GM19099 (cell line): ENCODE results near the gene ZC3H13.

Source experiments
- POLR2A ChIP-seq: IDR thresholded peaks from 3 replicates; pipeline ENCODE4 v1.6.1; 2011; ENCODE audit warnings: low read depth; ENCODE audit not compliant: insufficient read length; ENCODE audit errors: extremely low read depth

Gene ZC3H13, protein sequence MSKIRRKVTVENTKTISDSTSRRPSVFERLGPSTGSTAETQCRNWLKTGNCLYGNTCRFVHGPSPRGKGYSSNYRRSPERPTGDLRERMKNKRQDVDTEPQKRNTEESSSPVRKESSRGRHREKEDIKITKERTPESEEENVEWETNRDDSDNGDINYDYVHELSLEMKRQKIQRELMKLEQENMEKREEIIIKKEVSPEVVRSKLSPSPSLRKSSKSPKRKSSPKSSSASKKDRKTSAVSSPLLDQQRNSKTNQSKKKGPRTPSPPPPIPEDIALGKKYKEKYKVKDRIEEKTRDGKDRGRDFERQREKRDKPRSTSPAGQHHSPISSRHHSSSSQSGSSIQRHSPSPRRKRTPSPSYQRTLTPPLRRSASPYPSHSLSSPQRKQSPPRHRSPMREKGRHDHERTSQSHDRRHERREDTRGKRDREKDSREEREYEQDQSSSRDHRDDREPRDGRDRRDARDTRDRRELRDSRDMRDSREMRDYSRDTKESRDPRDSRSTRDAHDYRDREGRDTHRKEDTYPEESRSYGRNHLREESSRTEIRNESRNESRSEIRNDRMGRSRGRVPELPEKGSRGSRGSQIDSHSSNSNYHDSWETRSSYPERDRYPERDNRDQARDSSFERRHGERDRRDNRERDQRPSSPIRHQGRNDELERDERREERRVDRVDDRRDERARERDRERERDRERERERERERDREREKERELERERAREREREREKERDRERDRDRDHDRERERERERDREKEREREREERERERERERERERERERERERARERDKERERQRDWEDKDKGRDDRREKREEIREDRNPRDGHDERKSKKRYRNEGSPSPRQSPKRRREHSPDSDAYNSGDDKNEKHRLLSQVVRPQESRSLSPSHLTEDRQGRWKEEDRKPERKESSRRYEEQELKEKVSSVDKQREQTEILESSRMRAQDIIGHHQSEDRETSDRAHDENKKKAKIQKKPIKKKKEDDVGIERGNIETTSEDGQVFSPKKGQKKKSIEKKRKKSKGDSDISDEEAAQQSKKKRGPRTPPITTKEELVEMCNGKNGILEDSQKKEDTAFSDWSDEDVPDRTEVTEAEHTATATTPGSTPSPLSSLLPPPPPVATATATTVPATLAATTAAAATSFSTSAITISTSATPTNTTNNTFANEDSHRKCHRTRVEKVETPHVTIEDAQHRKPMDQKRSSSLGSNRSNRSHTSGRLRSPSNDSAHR (N-terminal part only)

DNA sequence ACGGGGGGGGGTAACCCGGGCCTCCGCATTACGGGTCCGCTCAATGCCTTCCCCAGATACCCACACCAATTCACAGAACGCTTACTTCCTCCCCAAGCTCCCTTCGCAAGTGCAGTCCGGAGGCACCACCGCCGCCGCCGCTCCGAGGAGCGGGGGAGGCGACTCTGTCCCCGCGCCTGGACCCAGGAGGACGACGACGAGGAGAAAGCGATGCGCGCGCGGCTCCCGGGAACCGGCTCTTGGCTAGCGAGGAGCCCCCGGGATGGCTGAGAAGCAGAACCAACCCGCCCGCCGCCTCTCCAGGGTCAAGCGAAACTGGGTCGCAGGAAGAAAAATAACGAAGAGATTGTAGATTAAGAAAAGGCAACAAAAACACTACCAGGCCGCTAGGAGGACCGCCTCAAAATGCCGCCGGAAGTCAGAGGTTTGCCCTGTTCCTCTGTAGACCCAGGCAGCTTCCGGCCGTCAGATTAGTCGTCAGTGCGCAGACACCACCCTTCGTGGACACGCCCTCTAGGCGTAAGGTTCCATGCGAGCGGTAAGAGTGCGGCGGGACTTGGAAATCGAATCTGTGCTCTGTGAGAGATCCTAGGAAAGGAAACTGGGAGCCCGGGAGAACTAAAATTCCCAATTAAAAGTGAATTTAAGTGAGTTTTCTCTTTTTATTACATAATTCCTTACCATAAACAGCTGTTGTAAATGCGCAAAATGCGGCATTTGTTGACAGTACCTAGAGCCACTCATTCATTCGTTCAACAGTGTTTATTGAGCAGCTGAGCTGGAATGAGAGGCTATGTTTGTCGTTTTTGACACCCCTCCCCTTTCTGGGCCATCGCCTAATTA is at the start of gene ZC3H13:
Gene ZC3H13 (minus strand): TSS at position 428 of the 843 bp plus-strand sequence. CDS start 7,239 bp downstream, outside the sequence.
- peak; percentile 87 for TF ChIP-seq POLR2A

DNA sequence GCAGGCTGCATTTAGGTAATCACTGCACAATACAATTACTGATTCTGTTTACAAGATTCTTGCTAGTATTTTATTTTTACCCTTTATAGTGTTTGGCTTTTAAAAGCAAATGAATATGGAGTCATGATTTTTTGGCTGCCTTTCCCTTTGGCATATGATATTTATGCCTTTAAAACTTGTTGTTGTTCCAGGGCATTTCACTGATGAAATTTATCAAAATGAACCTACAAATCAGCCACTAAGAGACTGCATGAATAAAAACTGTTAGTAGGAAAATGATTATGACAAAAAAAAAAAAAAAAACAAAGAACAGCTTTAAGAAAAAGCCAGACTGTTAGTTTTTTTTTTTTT is 49.7 kb upstream of the ZC3H13 start:
- no peak for TF ChIP-seq POLR2A

GRCh38 chr13:46101484-46102254 is 49.1 kb upstream of the ZC3H13 start:
- no peak for TF ChIP-seq POLR2A

DNA sequence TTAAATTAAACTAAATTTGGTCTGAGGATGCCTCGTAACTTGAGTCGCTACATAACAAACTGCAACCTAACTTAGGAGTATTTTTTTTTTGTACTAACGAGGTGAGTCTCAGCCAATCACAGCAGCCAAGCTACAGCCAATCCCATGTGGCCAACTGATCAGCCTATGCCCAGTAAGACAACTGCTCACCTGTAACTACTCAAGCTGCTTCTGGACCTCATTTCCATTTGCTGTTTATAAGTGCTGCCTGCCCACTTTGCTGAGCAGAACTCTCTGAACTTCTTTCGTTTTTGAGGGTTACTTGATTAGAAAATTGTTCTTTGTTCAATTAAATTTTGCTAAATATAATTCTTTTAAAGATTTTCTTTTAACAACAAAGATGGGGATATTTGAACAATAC is 48.5 kb upstream of the ZC3H13 start:
- no peak for TF ChIP-seq POLR2A

- TF ChIP-seq POLR2A, result no peak
Measured at GRCh38 chr13:46100191-46100815, 47.8 kb upstream of the ZC3H13 start.

- no peak for TF ChIP-seq POLR2A
Measured at GRCh38 chr13:46097663-46098062, 45.1 kb upstream of the ZC3H13 start.

DNA sequence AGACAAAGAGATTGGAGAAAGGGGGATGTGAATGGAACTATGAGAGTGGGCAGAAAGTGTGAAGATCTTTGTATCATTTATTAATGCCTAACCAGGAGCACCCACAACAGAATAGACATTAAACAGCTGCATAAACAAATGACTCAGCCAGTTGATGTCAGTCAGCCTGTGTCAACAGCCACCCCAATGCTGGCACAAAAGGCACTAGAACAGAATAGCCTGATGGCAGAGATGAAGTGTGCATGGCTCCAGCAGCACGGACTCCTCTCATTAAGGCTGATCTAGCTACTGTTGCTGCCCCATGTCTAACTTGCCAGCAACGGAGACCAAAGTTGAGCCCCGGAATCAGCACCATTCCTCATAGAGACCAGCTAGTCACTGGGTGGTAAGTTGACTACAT is 44.5 kb upstream of the ZC3H13 start:
- no peak for TF ChIP-seq POLR2A

DNA sequence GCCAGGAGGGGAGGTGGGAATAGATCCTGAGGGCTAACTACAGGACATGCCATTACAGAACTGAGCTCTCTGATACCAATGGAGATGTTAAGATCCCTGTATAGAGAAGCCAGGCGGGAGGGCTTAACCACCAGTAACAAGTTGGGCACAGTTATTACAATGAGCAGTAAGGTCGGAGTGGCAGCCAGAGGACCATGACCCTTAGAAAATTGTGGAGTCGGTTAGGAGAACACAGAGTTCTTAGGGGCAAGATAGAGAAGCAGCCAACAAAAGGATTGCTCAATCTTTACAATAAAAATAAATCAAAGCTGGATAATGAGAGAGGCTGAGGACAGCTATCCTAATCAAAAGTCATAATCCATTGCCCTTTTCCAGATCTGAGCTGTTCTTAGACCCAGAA is 41.9 kb upstream of the ZC3H13 start:
- no peak for TF ChIP-seq POLR2A

GRCh38 chr13:46088821-46089562 is 36.4 kb upstream of the ZC3H13 start:
- TF ChIP-seq POLR2A, result no peak

DNA sequence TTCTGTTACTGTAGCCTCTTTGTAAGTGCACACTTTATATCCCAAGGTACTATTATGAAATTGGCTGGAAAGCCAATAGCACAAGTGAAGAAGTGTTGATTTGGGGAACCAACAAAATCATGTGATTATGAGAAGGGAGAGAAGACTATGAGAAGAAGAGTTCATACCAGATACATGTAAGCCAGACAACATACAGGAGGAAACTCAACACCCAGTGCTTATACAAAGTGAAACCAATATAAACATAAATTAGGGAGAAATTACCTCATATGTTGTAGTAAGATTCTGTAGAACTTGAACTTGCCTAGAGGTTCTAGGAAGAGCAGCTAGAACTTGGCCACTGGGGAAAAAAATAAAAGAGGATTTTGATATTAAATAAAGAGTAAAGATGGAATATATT is 34.9 kb upstream of the ZC3H13 start:
- no peak for TF ChIP-seq POLR2A

DNA sequence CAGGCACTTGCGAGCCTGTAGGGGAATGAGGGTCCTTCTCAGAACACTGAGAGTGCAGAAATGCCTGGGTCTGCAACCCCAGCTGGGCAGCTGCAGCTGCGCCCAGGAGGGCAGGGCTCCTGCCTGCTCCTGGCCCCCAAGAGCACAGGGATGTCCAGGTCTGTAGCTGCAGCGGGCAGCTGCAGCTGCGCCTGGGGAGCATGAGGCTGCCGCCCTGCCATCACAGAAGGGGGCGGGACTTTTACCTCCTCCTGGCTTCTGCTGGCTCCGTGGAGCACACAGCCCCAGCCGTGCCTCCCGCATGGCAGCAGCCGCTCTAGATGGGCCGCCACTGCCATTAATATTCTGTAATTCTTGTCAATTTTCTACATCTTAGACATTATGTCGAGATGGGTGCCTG is 34.4 kb upstream of the ZC3H13 start:
- no peak for TF ChIP-seq POLR2A

DNA sequence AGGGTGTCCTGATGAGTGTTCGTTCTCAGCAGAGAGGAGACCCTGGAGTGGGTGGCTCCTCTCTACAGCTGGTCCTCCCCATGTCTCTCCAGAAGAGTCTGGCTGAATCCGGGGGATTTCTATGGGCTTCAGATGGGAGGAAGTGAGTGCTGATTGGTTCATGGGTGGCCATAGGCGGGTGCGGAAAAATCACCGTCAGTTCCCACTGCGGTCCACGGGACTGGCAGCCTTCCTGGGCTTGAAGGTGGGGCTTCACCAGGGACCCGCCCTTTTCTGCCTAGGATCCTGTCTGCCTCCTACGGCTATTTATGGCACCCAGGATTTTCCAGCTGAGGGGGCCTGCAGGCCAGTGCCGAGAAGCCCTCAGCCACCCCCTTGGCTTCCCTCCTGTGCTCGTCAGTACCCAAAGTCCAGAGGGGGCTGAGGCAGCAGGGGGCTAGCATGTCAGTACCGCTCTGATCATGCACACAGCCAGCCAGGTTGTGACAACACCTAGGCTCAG is 33.9 kb upstream of the ZC3H13 start:
- no peak for TF ChIP-seq POLR2A

- TF ChIP-seq POLR2A, result no peak
Measured at GRCh38 chr13:46085737-46086136, 33.2 kb upstream of the ZC3H13 start.

GRCh38 chr13:46082324-46082723 is 29.8 kb upstream of the ZC3H13 start:
- TF ChIP-seq POLR2A, result no peak
